HG02763 (cell line): ENCODE measurements around the gene UBB.

Experiments used
- ATAC-seq: cut with Tn5 transposase; IDR thresholded peaks from one replicate; pipeline ENCODE4 v1.9.1; 2021; ENCODE audit warnings: mild to moderate bottlenecking, moderate library complexity; ENCODE audit not compliant: unreplicated experiment

Gene UBB

DNA sequence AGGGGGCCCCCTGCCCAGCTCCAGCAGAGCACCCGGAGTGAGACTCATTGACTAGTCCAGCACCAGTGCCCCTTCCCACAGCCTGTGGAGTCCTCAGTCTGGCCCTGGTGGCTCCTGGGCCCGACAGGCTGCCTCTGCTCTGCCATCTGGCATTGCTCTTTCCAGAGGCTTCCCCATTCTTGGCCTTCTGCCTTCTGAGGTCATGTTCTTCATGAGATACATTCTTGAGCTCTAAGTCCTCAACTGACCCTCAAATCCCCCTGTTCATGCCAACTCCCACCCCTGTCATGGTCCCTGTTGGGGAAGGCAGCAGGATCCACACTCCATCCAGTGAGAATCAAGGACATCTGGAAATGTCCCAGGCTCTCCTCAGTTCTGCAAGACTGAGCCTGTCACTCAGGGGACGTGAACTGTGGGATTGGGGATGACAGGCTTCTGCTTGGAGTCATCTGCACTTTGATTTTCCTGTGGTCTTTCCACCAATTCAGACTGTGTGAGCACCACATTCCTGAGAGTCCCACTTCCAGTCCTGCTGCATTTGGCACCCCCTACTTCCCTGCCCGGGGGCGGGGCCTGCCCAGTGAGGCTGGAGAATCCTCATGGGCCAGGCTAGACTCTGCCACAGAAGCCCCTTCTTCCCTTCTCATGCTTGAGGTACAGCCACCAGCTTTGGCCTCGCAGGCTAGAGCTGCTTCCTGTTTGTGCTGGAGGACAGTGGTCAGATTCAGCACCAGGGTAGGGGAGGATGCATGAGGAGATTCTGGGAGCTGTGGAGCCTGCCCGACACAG, 37.2 kb downstream of the UBB start:
- no peak for ATAC-seq

DNA sequence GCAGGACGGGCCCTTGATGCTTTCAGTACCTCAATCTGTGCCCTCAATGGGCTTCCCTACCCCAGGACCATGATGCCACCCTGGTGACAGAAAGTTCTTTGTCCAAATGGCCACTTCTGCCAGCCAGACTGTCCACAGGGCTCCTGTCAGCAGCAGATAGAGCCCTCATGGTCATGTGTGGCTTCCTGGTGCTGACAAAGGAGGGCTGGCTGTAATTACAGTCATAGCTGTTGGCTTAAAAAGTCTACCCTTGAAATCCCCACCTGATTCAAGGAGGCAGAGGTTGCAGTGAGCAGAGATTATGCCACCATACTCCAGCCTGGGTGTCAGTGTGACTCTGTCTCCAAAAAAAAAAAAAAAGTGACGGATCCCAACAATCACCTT, 37.8 kb downstream of the UBB start:
- no peak for ATAC-seq

DNA sequence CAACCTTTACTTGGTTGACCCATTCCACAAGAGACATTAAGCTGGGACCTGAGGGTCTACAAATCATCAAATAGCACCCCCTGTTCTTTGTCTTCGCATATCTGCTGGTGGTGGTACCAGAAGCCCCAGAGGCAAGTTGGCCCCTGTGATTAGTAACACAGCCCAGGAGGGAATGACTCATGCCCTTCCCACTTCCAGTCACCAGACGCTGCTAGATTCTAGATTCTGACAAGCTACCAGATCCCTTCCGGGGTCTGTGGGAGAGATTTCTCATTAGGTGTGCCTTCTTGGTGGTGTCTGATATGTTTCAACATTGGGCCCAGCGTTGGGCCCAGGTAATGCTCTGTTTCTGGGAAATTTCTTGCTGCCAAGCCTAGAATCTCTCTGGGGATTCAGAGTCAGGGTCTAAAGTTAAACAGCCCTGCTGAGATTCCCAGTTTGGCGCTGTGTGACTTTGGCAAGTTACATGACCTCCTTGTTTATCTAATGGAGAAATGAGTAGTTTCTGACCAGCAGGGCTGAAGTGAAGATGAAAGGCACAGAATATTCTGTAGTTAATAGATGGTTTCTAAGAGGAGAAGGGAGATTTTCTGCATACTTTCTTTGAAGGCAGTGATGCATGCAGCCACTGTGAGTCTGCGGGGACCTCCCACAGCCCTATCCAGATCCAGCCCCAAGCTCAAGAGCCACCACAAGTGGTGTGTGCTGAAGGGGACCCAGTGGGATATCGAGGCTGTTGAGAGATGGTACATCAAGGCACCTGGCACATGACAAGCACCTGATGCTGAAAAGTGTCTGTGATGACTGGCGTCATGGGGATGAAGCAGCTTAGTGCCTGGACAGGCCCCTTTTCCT, 38.4 kb downstream of the UBB start:
- ATAC-seq: peak; percentile 39

DNA sequence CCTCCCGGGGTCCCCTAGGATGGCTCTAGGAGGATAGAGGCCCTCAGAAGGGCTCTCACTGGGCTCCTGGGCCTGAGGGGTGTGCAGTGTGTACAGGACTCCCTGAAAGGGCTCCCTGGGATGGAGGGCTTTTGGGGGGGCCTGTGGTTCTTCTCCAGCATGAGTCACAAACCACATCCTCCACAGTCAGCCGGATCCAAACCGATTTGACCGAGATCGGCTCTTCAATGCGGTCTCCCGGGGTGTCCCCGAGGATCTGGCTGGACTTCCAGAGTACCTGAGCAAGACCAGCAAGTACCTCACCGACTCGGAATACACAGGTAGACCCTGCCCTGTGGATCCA, 39.0 kb downstream of the UBB start:
- ATAC-seq: peak; percentile 4

DNA sequence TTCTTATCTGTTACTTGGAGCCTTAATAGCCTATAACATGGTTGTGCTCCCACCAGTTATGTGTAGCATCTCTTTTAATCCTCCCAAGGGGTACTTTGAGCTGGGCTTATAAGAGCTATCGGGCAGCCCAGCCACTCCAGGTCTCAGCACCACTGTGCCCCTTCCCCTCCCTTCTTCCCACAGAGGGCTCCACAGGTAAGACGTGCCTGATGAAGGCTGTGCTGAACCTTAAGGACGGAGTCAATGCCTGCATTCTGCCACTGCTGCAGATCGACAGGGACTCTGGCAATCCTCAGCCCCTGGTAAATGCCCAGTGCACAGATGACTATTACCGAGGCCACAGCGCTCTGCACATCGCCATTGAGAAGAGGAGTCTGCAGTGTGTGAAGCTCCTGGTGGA, 41.5 kb downstream of the UBB start:
- no peak for ATAC-seq

DNA sequence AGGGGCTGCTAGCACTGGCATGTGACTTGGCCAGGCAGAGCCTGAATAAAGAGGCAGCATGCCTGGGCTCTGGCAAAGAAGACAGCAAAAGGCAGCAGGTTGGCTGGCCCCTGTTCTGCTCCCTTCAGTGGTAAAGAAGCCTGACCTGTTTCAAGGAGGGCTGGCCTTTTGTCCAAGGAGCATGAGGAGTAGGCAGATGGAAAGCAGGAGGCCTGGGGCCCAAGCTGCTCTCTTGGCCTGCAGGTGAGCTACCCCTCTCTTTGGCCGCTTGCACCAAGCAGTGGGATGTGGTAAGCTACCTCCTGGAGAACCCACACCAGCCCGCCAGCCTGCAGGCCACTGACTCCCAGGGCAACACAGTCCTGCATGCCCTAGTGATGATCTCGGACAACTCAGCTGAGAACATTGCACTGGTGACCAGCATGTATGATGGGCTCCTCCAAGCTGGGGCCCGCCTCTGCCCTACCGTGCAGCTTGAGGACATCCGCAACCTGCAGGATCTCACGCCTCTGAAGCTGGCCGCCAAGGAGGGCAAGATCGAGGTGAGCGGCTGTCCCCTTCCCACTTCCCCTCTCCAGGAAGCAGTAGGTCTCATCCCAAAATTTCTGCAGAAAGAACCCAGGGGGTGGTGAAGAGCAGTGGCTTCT, 42.5 kb downstream of the UBB start:
- ATAC-seq: no peak

DNA sequence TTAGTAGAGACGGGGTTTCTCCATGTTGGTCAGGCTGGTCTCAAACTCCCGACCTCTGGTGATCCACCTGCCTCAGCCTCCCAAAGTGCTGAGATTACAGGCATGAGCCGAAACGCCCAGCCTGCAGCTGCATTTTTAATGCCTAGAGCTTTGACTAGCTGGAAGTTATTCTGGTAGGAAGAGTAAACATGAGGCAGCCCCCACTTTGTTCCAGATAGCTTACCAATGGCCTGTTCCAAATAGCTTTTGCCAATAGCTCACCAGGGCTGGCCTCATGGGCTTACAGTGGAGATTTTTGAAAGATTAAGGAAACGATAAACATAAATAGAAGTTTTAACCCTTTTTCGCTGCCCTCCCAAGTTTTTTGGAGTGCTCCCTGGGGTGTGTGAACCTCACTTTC, 44.3 kb downstream of the UBB start:
- ATAC-seq: no peak

DNA sequence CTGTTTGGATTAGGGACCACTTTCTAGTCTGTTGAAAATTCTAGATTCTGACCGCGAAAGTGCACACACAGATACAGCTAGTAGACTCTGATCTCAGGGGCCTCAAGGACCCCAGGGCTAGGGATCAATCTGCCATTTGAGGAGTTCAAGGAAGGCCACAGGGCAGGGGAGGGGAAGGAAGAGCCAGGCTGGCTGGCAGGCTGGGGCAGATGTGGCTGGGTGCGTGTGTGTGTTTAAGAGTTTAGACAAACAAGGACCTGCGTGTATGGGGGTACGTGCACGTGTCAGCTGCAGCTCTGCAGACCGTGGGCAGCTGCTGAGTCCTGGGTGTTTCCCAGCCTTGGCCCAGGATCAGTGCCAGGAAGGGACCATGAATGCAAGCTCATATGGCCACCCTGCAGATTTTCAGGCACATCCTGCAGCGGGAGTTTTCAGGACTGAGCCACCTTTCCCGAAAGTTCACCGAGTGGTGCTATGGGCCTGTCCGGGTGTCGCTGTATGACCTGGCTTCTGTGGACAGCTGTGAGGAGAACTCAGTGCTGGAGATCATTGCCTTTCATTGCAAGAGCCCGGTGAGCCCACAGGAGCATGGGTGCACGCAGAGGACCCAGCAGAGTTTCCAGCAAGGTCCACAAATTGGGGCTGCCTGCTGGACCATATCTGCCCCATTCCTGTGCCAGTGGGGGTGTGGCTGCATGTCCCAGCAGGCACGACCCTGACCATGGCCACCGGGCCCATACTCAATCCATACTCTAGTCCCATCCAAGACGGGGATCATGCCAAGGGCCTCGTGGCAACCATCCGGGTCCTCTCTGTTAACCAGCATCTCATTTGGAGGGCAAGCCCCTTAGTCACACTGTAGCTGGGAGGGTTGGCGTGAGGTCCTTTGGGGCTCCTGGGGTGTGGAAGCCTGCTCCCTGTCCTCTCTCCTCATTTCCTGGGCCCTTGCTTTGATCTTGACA, 45.1 kb downstream of the UBB start:
- ATAC-seq: no peak

DNA sequence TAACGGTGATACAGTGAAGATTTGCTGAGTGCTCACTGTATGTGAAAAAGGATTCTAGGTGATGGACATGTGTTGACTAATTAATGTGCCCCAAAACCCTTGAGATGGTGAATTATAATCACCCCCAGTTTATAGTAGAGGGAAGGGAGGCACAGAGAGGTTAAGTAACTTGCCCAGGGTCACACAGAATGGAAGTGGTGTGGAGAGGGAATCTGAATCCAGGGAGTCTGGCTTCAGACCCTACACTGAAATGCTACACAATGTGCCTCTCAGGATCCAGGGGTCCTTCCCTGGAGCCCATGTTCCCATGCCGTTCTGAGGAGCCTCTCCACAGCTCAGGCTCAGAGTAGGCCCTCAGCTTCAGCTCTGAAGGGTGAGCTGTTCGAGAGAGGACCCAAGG, 46.1 kb downstream of the UBB start:
- ATAC-seq: no peak

DNA sequence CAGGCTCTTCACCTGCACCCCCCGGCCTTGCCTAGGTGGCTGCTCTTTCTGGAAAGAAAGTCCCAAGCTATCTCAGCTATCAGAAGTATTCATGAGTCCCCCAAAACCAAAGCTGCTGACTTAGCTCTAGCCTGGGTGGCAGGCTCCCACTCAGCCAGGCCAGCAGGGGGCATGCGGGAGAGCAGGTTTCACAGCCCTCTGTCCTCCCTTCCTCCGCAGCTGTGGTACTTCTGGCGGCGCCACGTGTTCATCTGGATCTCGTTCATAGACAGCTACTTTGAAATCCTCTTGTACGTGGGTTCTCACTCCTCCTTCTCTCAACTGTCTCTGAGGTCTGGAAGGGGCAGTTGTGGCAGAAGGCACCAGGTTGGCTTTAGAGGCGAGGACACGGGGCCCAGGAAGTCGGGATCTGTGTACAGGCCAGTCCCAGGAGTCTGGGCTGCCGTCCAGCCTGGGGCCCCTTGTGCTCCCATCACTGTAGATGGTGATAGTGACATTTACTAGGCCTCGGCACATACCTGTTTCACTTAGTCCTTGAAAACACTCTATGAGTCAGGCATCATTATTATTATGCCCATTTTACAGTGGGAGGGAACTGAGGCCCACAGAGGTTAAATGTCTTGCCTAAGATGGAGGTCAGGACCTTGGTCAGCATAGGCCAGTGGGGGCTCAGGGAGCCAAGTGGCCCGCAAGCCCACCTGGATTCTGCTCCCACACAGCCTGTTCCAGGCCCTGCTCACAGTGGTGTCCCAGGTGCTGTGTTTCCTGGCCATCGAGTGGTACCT, 47.4 kb downstream of the UBB start:
- no peak for ATAC-seq

DNA sequence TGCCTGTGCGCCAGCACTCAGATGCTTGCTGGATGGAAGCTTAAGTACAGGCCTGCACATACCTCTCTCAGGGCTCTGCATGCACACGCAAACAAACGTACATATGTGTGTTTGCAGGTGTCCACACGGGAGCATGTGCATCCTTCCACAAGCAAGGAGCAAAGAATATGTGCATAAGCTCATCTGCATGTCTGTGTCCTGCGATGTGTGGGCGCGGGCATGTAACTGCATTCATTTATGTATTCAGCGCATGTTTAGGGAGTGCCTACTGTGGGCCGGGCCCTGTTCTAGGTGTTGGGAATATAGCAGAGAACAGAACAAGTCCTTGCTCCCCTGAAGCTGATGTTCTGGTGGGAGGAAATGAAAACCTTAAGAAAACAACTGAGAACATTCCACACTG, 48.2 kb downstream of the UBB start:
- no peak for ATAC-seq

DNA sequence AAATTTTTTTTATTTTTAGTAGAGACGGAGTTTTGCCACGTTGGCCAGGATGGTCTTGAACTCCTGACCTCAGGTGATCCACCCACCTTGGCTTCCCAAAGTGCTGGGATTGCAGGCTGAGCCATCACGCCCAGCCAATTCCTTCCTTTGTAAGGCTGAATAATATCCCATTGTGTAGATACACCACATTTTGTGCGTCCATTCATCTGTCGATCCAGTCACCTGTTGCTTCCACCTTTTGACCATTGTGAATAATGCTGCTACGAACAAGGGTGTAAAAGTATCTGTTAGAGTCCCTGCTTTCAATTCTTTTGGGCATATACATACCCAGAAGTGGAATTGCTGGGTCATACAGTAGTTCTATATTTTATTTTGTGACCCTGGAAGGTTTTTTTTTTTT, 49.8 kb downstream of the UBB start:
- ATAC-seq: no peak

DNA sequence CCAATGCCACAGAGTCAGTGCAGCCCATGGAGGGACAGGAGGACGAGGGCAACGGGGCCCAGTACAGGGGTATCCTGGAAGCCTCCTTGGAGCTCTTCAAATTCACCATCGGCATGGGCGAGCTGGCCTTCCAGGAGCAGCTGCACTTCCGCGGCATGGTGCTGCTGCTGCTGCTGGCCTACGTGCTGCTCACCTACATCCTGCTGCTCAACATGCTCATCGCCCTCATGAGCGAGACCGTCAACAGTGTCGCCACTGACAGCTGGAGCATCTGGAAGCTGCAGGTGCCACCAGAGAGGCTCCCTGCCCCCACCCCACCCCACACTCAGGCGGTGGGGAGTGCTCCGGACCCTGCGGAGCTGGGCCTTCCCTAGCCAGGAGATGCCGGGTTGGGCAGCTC, 51.1 kb downstream of the UBB start:
- ATAC-seq: no peak
